GM19452 (cell line): ENCODE measurements around the gene PDK4.

Experiments
- ATAC-seq: cut with Tn5 transposase; IDR thresholded peaks from one replicate; pipeline ENCODE4 v1.9.1; 2021; ENCODE audit not compliant: unreplicated experiment

The PDK4 gene

GRCh38 chr7:95596198-95597063, at the start of gene PDK4:
PDK4 (minus strand) TSS chr7:95596516; CDS start chr7:95596293, 223 bp downstream.
- no peak for ATAC-seq

GRCh38 chr7:95642173-95642572, 45.9 kb upstream of the PDK4 start:
- no peak for ATAC-seq

- no peak for ATAC-seq
Measured at GRCh38 chr7:95636140-95636940, 40.0 kb upstream of the PDK4 start.

GRCh38 chr7:95632609-95633008, 36.3 kb upstream of the PDK4 start:
- no peak for ATAC-seq

- ATAC-seq, result no peak
Measured at GRCh38 chr7:95631527-95631926, 35.2 kb upstream of the PDK4 start.

GRCh38 chr7:95630702-95631458, 34.6 kb upstream of the PDK4 start:
- ATAC-seq, result no peak

- ATAC-seq, result no peak
Measured at GRCh38 chr7:95628831-95629439, 32.6 kb upstream of the PDK4 start.

- ATAC-seq, result no peak
Measured at GRCh38 chr7:95623788-95624187, 27.5 kb upstream of the PDK4 start.

- no peak for ATAC-seq
Measured at GRCh38 chr7:95622859-95623258, 26.5 kb upstream of the PDK4 start.

GRCh38 chr7:95622001-95622549, 25.8 kb upstream of the PDK4 start:
- ATAC-seq, result no peak

GRCh38 chr7:95621404-95621803, 25.1 kb upstream of the PDK4 start:
- no peak for ATAC-seq

GRCh38 chr7:95620631-95621030, 24.3 kb upstream of the PDK4 start:
- ATAC-seq, result no peak

- no peak for ATAC-seq
Measured at GRCh38 chr7:95619921-95620320, 23.6 kb upstream of the PDK4 start.

- ATAC-seq, result no peak
Measured at GRCh38 chr7:95619517-95619916, 23.2 kb upstream of the PDK4 start.

- no peak for ATAC-seq
Measured at GRCh38 chr7:95614442-95614940, 18.2 kb upstream of the PDK4 start.

GRCh38 chr7:95611224-95611623, 14.9 kb upstream of the PDK4 start:
- ATAC-seq, result no peak

GRCh38 chr7:95609277-95609971, 13.1 kb upstream of the PDK4 start:
- ATAC-seq, result no peak

- ATAC-seq, result peak; percentile 99
Measured at GRCh38 chr7:95608359-95609173, 12.2 kb upstream of the PDK4 start.

- ATAC-seq, result no peak
Measured at GRCh38 chr7:95607561-95607960, 11.2 kb upstream of the PDK4 start.
